Measurements from ENCODE around the gene ABCA5.

Gene ABCA5

DNA sequence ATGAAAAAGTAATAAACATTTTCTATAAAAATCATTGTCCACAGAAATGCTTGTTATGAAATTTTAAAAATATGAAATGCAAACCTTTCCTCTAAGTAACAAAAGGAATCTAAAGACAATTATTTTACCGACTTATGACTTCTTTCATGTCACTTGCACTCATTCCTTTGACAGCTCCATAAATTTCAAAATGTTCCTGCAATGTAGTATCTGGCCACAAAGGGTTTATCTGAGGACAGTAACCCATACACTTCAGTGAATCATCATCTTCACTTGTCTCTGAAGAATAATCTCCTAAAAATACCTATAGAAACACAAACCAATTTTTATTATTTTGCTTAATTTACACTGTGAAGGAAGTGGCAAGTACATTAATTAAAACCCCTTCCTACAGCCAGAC lies 72.7 kb downstream of the ABCA5 start:
- H3K27me3 ChIP-seq (replicated peaks; ENCODE audit: insufficient read depth, low read length): no peaks in the 10 kb centered on the region
- no peak overlapping the region for H3K9ac ChIP-seq (ENCODE audit: low read length)
- no peaks in the 10 kb centered on the region for H3K79me2 ChIP-seq (ENCODE audit: low read length)
- H2AFZ ChIP-seq (ENCODE audit: low read length): no peak overlapping the region
- no peaks in the 10 kb centered on the region for H3K4me1 ChIP-seq (ENCODE audit: low read length)
- H3K4me3 ChIP-seq (ENCODE audit: low read length): no peak overlapping the region
- no peaks in the 10 kb centered on the region for H3F3A ChIP-seq (ENCODE audit: insufficient read depth, low read length)
- TF ChIP-seq EZH2 (optimal IDR thresholded peaks at IDR 0.05; ENCODE audit: low read depth, low read length): no peak
- TF ChIP-seq, protein P1, sequence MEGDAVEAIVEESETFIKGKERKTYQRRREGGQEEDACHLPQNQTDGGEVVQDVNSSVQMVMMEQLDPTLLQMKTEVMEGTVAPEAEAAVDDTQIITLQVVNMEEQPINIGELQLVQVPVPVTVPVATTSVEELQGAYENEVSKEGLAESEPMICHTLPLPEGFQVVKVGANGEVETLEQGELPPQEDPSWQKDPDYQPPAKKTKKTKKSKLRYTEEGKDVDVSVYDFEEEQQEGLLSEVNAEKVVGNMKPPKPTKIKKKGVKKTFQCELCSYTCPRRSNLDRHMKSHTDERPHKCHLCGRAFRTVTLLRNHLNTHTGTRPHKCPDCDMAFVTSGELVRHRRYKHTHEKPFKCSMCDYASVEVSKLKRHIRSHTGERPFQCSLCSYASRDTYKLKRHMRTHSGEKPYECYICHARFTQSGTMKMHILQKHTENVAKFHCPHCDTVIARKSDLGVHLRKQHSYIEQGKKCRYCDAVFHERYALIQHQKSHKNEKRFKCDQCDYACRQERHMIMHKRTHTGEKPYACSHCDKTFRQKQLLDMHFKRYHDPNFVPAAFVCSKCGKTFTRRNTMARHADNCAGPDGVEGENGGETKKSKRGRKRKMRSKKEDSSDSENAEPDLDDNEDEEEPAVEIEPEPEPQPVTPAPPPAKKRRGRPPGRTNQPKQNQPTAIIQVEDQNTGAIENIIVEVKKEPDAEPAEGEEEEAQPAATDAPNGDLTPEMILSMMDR (IDR thresholded peaks at IDR 0.05; ENCODE audit: low read length): no peak
- TF ChIP-seq EZH2phosphoT487 (IDR thresholded peaks at IDR 0.05; ENCODE audit: low read length): no peak
- H3K4me2 ChIP-seq (ENCODE audit: low read depth, low read length): no peak overlapping the region
- no peaks in the 10 kb centered on the region for H3K9me3 ChIP-seq (replicated peaks; ENCODE audit: insufficient read depth, low read length)
- no peak for DNase-seq
- no peaks in the 10 kb centered on the region for H3K36me3 ChIP-seq (replicated peaks; ENCODE audit: insufficient read depth, low read length)
- no peaks in the 10 kb centered on the region for H4K20me1 ChIP-seq (ENCODE audit: insufficient read depth, low read length)
- no peaks in the 10 kb centered on the region for H3K9me2 ChIP-seq (replicated peaks; ENCODE audit: insufficient read depth, low read length)
- no peak overlapping the region for H3K27ac ChIP-seq (ENCODE audit: low read length)

DNA sequence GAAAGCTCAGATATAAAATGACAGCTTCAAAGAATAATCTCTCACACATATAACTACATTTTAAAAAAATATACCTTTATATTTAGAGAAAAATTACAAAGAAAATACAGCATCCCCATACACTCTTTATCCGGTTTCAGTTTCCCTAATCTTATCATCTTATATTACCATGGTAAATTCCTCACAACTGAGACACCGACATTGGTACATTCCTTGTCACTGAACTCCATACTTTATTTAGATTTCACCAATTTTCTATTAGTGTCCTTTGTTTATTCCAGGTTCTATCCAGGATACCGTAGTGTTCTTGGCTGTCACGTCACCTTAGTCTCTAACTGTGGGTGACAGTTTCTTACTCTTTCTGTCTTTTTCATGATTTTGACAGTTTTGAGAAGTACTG lies 76.3 kb downstream of the ABCA5 start:
- Histone ChIP-seq H3K36me3 (replicated peaks; ENCODE audit: insufficient read depth, low read length) (no peaks in the 10 kb centered on the region), H2AFZ (ENCODE audit: low read length) (no peak overlapping the region), H3K9ac (ENCODE audit: low read length) (no peak overlapping the region), H3K4me1 (ENCODE audit: low read length) (no peaks in the 10 kb centered on the region), H3K27ac (ENCODE audit: low read length) (no peak overlapping the region), H3K9me3 (replicated peaks; ENCODE audit: insufficient read depth, low read length) (no peaks in the 10 kb centered on the region), H3K4me2 (ENCODE audit: low read depth, low read length) (no peak overlapping the region), H3K4me3 (ENCODE audit: low read length) (no peak overlapping the region), H3K79me2 (ENCODE audit: low read length) (no peaks in the 10 kb centered on the region), H3F3A (ENCODE audit: insufficient read depth, low read length) (no peaks in the 10 kb centered on the region), H3K9me2 (replicated peaks; ENCODE audit: insufficient read depth, low read length) (no peaks in the 10 kb centered on the region), H4K20me1 (ENCODE audit: insufficient read depth, low read length) (no peaks in the 10 kb centered on the region), H3K27me3 (replicated peaks; ENCODE audit: insufficient read depth, low read length) (no peaks in the 10 kb centered on the region)
- TF ChIP-seq EZH2phosphoT487 (IDR thresholded peaks at IDR 0.05; ENCODE audit: low read length): no peak
- TF ChIP-seq EZH2 (optimal IDR thresholded peaks at IDR 0.05; ENCODE audit: low read depth, low read length): no peak
- TF ChIP-seq, protein P1 (IDR thresholded peaks at IDR 0.05; ENCODE audit: low read length): no peak
- DNase-seq: no peak

DNA sequence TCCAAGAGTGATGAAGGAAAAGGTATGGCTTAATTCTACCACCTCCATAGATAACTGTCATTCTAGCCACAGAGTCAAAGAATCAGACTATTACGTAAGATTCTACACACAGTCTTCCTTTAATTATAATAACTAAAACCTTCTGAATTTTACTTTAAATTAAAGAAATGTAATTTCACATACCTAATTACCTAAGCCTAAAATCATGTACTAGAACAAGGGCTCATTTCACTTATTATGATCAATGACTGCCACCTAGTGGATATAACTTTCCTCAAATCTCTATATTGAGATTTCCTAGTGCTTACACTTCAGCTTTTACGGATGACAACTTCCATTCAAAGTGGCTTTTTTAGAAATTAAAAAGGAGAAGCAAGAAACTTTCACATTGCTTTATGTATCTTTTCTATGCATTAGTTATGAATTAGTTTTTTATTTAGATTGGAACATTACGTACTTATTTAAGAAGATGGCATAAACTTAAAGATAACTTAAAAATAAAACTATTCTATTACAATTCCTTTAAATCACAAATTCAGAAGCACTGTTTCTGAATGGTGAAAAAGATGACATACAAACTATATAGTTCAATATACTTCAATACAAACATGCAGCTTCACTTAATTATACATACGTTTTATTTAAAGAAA lies 80.1 kb downstream of the ABCA5 start:
- H3K9ac ChIP-seq (ENCODE audit: low read length): no peak overlapping the region
- no peak overlapping the region for H2AFZ ChIP-seq (ENCODE audit: low read length)
- no peak overlapping the region for H3K27ac ChIP-seq (ENCODE audit: low read length)
- no peaks in the 10 kb centered on the region for H4K20me1 ChIP-seq (ENCODE audit: insufficient read depth, low read length)
- no peak overlapping the region for H3K4me2 ChIP-seq (ENCODE audit: low read depth, low read length)
- TF ChIP-seq, protein P1 (IDR thresholded peaks at IDR 0.05; ENCODE audit: low read length): peak; percentile 61
- TF ChIP-seq EZH2phosphoT487 (IDR thresholded peaks at IDR 0.05; ENCODE audit: low read length): no peak
- no peak for TF ChIP-seq EZH2 (optimal IDR thresholded peaks at IDR 0.05; ENCODE audit: low read depth, low read length)
- no peaks in the 10 kb centered on the region for H3K36me3 ChIP-seq (replicated peaks; ENCODE audit: insufficient read depth, low read length)
- H3K4me1 ChIP-seq (ENCODE audit: low read length): no peaks in the 10 kb centered on the region
- no peaks in the 10 kb centered on the region for H3K9me2 ChIP-seq (replicated peaks; ENCODE audit: insufficient read depth, low read length)
- peak; percentile 49 for DNase-seq
- H3K4me3 ChIP-seq (ENCODE audit: low read length): no peak overlapping the region
- H3K79me2 ChIP-seq (ENCODE audit: low read length): no peaks in the 10 kb centered on the region
- H3K9me3 ChIP-seq (replicated peaks; ENCODE audit: insufficient read depth, low read length): no peaks in the 10 kb centered on the region
- H3F3A ChIP-seq (ENCODE audit: insufficient read depth, low read length): no peaks in the 10 kb centered on the region
- no peaks in the 10 kb centered on the region for H3K27me3 ChIP-seq (replicated peaks; ENCODE audit: insufficient read depth, low read length)
